ENCODE measurements around the gene ABT1.

DNA sequence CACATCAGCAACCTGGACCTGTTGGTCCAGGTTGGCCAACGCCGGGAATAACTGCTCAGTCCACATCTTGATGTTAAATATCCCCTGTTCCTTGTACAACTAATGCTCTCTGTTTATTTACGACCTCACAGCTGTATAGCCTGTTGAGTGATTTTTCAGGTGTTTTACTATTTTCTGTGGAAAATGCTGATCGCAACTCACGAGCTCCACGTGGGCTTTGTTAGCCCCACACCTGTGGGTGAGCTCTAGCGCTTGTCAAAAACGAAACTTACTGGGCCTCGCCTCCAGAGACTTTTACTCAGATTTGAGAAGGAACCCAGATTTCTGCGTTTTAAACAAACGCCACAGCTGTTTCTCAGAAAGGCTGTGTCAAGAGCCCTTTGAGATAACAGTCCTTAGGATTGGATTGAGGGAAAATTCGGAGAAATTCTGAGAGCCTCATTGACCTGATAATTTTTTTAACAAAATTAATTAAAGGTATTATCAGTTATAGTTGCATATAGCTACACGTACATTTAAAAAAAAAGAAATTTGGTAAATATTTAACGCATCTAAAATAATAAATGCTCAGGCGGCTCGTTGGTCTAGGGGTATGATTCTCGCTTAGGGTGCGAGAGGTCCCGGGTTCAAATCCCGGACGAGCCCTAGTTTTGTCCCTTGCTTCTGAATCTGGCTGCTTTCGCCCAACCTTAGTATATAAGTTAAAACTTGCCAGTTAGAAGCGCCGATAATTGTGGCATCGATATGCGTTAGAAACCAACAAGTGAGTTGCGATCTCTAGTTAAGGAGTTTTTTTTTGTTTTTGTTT lies 41.9 kb upstream of the ABT1 start:
- TF ChIP-seq POLR2A (IDR thresholded peaks at IDR 0.05): no peak
- no peak for TF ChIP-seq CTCF (IDR thresholded peaks at IDR 0.05)

All from Peyer's patch (tissue), 4 donors.